Liver (tissue), 3 donors: ENCODE data around the gene MAP4K2.

Experiments used
- CTCF ChIP-seq: fragments of 150-350 bp; IDR thresholded peaks from 2 replicates; pipeline ENCODE4 v1.5.1; 2017; ENCODE audit warnings: improper control_type of control experiment, low read depth, low read length; ENCODE audit not compliant: missing input control
- EGR1 ChIP-seq, 2 donors: IDR thresholded peaks; 2 replicates each; pipeline ENCODE4 v1.6.1; 2016 to 2018; ENCODE audit warnings: antibody characterized with exemption in 2 of 2, low read depth in 2 of 2
- MAX ChIP-seq: IDR thresholded peaks from 2 replicates; pipeline ENCODE4 v1.6.1; 2016; ENCODE audit warnings: antibody characterized with exemption
- YY1 ChIP-seq: IDR thresholded peaks from 2 replicates; pipeline ENCODE4 v1.6.1; 2016; ENCODE audit warnings: antibody characterized with exemption, mild to moderate bottlenecking
- ZBTB33 ChIP-seq: IDR thresholded peaks from 2 replicates; pipeline ENCODE4 v1.6.1; 2016; ENCODE audit warnings: antibody characterized with exemption
- donor health status: healthy.
- donor health status: healthy.

DNA sequence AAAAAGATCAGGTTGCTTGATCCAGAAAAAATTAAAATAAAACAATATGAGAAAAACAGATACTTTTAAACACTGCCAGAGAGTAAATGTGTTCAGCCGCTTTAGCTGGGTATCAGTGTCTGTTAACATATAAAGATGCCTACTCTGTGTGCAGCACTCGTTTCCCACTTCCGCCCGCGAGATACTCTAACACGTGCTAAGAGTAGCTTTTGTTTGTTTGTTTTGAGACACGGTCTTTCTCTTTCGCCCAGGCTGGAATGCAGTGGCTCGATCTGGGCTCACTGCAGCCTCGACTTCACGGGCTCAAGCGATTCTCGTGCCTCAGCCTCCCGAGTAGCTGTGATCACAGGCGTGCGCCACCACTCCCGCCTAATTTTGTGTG, 7.9 kb upstream of the MAP4K2 start:
- TF ChIP-seq MAX: peak; percentile 0
- TF ChIP-seq ZBTB33: no peak
- TF ChIP-seq CTCF: no peak
- no peak for TF ChIP-seq EGR1 (IDR thresholded peaks at IDR 0.05; ENCODE audit: low read depth in 2 of 2)
- no peak for TF ChIP-seq YY1
